ENCODE measurements around the gene COL12A1.

Gene COL12A1

GRCh38 chr6:75166773-75167172 is 39.1 kb downstream of the COL12A1 start:
- DNase-seq (ENCODE audit: low read depth, low spot score) = no peak
- Histone ChIP-seq H3K4me1 (ENCODE audit: insufficient read depth, insufficient read length) (no peaks in the 10 kb centered on the region), H3K9me3 (ENCODE audit: insufficient read depth, low read length) (no peaks in the 10 kb centered on the region), H3K27me3 (ENCODE audit: insufficient read depth, insufficient read length) (no peaks in the 10 kb centered on the region), H3K9ac (ENCODE audit: insufficient read length, low read depth) (no peak overlapping the region), H3K4me3 (ENCODE audit: insufficient read length, low read depth) (no peak overlapping the region), H3K36me3 (ENCODE audit: insufficient read depth, insufficient read length, low read length) (peaks cover 3% of the 10 kb centered on the region)
- TF ChIP-seq ZNF274 (IDR thresholded peaks at IDR 0.05; ENCODE audit: low read depth, low read length) = no peak

DNA sequence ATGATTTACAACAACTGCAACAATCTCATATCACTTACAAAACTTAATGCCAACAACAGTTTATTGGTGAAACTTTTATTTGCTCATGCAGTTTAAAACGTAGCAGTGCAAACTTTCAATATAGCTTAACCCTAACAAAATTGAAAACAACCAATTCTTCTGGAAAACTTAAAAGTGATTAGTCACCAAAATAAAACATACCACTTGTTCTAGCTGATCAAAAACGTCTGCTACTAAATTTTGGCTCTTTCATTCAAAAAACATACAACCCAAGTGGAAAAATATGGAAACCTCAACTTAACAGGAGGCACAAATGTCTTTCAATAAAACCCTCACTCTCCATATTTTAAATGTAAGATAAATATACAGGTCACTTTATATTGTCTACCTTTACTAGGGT is 39.6 kb downstream of the COL12A1 start:
- peaks cover under 1% of the 10 kb centered on the region for H3K36me3 ChIP-seq (ENCODE audit: insufficient read depth, insufficient read length, low read length)
- no peaks in the 10 kb centered on the region for H3K4me1 ChIP-seq (ENCODE audit: insufficient read depth, insufficient read length)
- no peaks in the 10 kb centered on the region for H3K27me3 ChIP-seq (ENCODE audit: insufficient read depth, insufficient read length)
- TF ChIP-seq ZNF274 (IDR thresholded peaks at IDR 0.05; ENCODE audit: low read depth, low read length) (no peak), SUZ12 (IDR thresholded peaks at IDR 0.05; ENCODE audit: extremely low read depth, insufficient read depth, insufficient read length) (no peak)
- H3K9ac ChIP-seq (ENCODE audit: insufficient read length, low read depth) = no peak overlapping the region
- no peak overlapping the region for H3K4me3 ChIP-seq (ENCODE audit: insufficient read length, low read depth)
- H3K9me3 ChIP-seq (ENCODE audit: insufficient read depth, low read length) = no peaks in the 10 kb centered on the region
- DNase-seq (ENCODE audit: low read depth, low spot score) = no peak

- TF ChIP-seq YY1 (IDR thresholded peaks at IDR 0.05; ENCODE audit: insufficient read depth, insufficient read length) (no peak), SUZ12 (IDR thresholded peaks at IDR 0.05; ENCODE audit: extremely low read depth, insufficient read depth, insufficient read length) (no peak), ZNF274 (IDR thresholded peaks at IDR 0.05; ENCODE audit: low read depth, low read length) (no peak)
- Histone ChIP-seq H3K4me1 (ENCODE audit: insufficient read depth, insufficient read length) (no peaks in the 10 kb centered on the region), H3K9ac (ENCODE audit: insufficient read length, low read depth) (no peak overlapping the region), H3K36me3 (ENCODE audit: insufficient read depth, insufficient read length, low read length) (peaks cover 3% of the 10 kb centered on the region), H3K4me3 (ENCODE audit: insufficient read length, low read depth) (no peak overlapping the region), H3K9me3 (ENCODE audit: insufficient read depth, low read length) (no peaks in the 10 kb centered on the region), H3K27me3 (ENCODE audit: insufficient read depth, insufficient read length) (no peaks in the 10 kb centered on the region)
- no peak for DNase-seq (ENCODE audit: low read depth, low spot score)
Measured at GRCh38 chr6:75158176-75158575, 47.7 kb downstream of the COL12A1 start.

- no peak overlapping the region for H3K4me3 ChIP-seq (ENCODE audit: insufficient read length, low read depth)
- DNase-seq (ENCODE audit: low read depth, low spot score) = no peak
- peaks cover 4% of the 10 kb centered on the region for H3K36me3 ChIP-seq (ENCODE audit: insufficient read depth, insufficient read length, low read length)
- no peak overlapping the region for H3K9ac ChIP-seq (ENCODE audit: insufficient read length, low read depth)
- TF ChIP-seq SUZ12 (IDR thresholded peaks at IDR 0.05; ENCODE audit: extremely low read depth, insufficient read depth, insufficient read length) = no peak
- TF ChIP-seq ZNF274 (IDR thresholded peaks at IDR 0.05; ENCODE audit: low read depth, low read length) = no peak
- TF ChIP-seq YY1 (IDR thresholded peaks at IDR 0.05; ENCODE audit: insufficient read depth, insufficient read length) = no peak
- no peaks in the 10 kb centered on the region for H3K9me3 ChIP-seq (ENCODE audit: insufficient read depth, low read length)
- H3K27me3 ChIP-seq (ENCODE audit: insufficient read depth, insufficient read length) = no peaks in the 10 kb centered on the region
- H3K4me1 ChIP-seq (ENCODE audit: insufficient read depth, insufficient read length) = no peaks in the 10 kb centered on the region
Measured at GRCh38 chr6:75157336-75157735, 48.5 kb downstream of the COL12A1 start.

DNA sequence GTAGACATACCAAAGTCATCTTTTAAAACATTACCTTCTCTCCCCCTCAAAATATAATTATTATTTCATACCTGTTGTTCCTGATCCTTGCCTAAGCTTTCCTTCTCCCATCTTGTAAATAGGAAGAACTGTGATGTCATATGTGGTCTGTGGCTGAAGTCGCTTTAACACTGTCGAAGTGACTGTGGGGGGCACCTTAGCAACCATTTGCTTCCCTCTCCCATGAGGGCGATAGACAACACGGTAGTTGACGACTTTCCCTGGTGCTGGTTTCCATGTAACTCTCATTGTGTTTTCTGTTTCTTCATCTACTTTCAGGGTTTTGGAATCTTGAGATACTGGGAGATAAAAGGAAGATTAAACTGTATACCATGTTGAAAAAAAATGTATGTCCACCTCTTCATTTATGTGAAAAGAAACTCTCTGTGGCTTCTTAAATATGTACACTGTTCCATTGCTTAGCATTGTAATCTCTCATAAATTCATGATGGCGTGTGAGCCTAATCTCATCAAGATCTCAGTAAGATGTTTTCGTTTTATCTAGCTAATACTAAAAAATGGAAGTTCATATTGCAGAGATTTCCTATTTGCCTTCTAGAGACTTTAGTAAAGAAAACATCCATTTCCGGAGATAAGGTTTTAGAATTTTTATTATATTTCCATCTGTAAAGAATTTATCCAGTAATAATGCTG is 49.5 kb downstream of the COL12A1 start:
- Histone ChIP-seq H3K4me1 (ENCODE audit: insufficient read depth, insufficient read length) (no peaks in the 10 kb centered on the region), H3K36me3 (ENCODE audit: insufficient read depth, insufficient read length, low read length) (peaks cover 13% of the 10 kb centered on the region)
- no peak for TF ChIP-seq YY1 (IDR thresholded peaks at IDR 0.05; ENCODE audit: insufficient read depth, insufficient read length)
- no peak for TF ChIP-seq SUZ12 (IDR thresholded peaks at IDR 0.05; ENCODE audit: extremely low read depth, insufficient read depth, insufficient read length)
- TF ChIP-seq ZNF274 (IDR thresholded peaks at IDR 0.05; ENCODE audit: low read depth, low read length) = no peak

GRCh38 chr6:75155631-75156030 is 50.2 kb downstream of the COL12A1 start:
- Histone ChIP-seq H3K27me3 (ENCODE audit: insufficient read depth, insufficient read length) (no peaks in the 10 kb centered on the region), H3K9ac (ENCODE audit: insufficient read length, low read depth) (no peak overlapping the region), H3K9me3 (ENCODE audit: insufficient read depth, low read length) (no peaks in the 10 kb centered on the region), H3K4me1 (ENCODE audit: insufficient read depth, insufficient read length) (no peaks in the 10 kb centered on the region), H3K4me3 (ENCODE audit: insufficient read length, low read depth) (no peak overlapping the region), H3K36me3 (ENCODE audit: insufficient read depth, insufficient read length, low read length) (peaks cover 13% of the 10 kb centered on the region)
- no peak for DNase-seq (ENCODE audit: low read depth, low spot score)
- no peak for TF ChIP-seq YY1 (IDR thresholded peaks at IDR 0.05; ENCODE audit: insufficient read depth, insufficient read length)
- TF ChIP-seq SUZ12 (IDR thresholded peaks at IDR 0.05; ENCODE audit: extremely low read depth, insufficient read depth, insufficient read length) = no peak
- TF ChIP-seq ZNF274 (IDR thresholded peaks at IDR 0.05; ENCODE audit: low read depth, low read length) = no peak

More for the DNA sequence above, 49.5 kb downstream of the COL12A1 start:
- Histone ChIP-seq H3K9ac (ENCODE audit: insufficient read length, low read depth) (no peak overlapping the region), H3K9me3 (ENCODE audit: insufficient read depth, low read length) (no peaks in the 10 kb centered on the region), H3K4me3 (ENCODE audit: insufficient read length, low read depth) (no peak overlapping the region), H3K27me3 (ENCODE audit: insufficient read depth, insufficient read length) (no peaks in the 10 kb centered on the region)
- no peak for DNase-seq (ENCODE audit: low read depth, low spot score)

DNA sequence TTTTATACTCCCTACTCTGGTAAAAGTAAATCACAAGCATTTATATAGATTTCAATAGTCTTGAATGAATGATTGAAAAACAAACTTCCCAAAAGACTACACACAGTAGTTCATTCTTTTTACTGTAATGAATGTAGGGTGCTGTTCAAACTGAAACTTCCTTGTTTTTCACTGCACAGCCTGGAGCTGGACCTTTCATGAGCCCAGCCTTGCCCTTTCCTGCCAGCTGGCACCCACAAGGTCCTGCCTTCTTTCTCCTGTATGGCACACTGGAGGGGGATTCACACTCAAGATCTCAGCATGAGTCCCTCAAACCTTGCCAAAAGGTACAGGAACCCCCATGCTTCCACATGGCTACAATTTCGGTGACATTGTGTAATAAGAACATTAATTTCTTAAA is 50.9 kb downstream of the COL12A1 start:
- no peak for DNase-seq (ENCODE audit: low read depth, low spot score)
- no peak for TF ChIP-seq ZNF274 (IDR thresholded peaks at IDR 0.05; ENCODE audit: low read depth, low read length)
- no peak for TF ChIP-seq SUZ12 (IDR thresholded peaks at IDR 0.05; ENCODE audit: extremely low read depth, insufficient read depth, insufficient read length)
- no peak for TF ChIP-seq YY1 (IDR thresholded peaks at IDR 0.05; ENCODE audit: insufficient read depth, insufficient read length)
- H3K9ac ChIP-seq (ENCODE audit: insufficient read length, low read depth) = no peak overlapping the region
- no peak overlapping the region for H3K4me3 ChIP-seq (ENCODE audit: insufficient read length, low read depth)
- H3K36me3 ChIP-seq (ENCODE audit: insufficient read depth, insufficient read length, low read length) = peaks cover 13% of the 10 kb centered on the region
- H3K27me3 ChIP-seq (ENCODE audit: insufficient read depth, insufficient read length) = no peaks in the 10 kb centered on the region
- no peaks in the 10 kb centered on the region for H3K4me1 ChIP-seq (ENCODE audit: insufficient read depth, insufficient read length)
- H3K9me3 ChIP-seq (ENCODE audit: insufficient read depth, low read length) = no peaks in the 10 kb centered on the region
